ENCODE data around the gene GATAD2A.

Gene GATAD2A

DNA sequence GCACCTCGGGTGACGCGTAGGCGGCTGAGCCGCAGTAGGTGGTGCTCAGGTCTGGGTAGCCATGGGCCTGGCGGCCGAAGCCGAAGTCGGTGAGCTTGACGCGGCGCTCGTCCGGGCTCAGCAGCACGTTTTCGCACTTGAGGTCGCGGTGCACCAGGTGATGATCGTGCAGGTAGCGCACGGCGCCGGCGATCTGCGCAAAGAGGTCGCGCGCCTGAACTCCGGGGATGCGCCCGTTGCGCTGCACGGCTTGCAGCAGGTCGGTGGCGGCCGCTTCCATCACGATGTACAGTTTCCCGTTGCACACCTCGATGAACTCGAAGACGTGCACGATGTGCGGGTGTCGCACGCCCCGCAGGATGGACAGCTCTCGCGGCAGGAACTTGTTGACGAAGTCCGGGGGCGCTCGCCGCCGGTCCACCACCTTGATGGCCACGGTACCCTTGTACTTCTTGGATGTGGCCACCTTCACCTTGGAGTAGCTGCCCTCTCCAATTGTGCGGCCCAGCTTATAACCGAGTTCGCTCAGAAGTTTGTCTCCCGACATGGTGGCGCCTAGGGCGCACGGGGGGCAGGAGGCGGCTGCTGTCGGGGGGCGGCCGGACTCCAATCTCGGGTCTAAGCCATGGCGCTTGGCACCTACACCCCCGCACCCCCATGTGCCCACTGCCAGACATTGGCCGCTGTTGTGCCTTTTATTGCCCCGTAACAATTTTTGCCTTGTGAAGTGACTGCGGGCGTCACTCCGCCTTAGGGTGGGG lies 109.6 kb downstream of the GATAD2A start, which contains the start of gene TSSK6:
TSS of gene TSSK6 (minus strand) at position 668 of the 761 bp plus-strand sequence. CDS start at position 547, 121 bp downstream.
- no peak for TF ChIP-seq TAF1 (IDR thresholded peaks at IDR 0.05; ENCODE audit: borderline replicate concordance, insufficient read depth, low read length)
- TF ChIP-seq SIN3A (IDR thresholded peaks at IDR 0.05; ENCODE audit: borderline replicate concordance, insufficient read depth, low read length) = no peak
- no peak for TF ChIP-seq POLR2AphosphoS5 (IDR thresholded peaks at IDR 0.05; ENCODE audit: low read depth, low read length)
- TF ChIP-seq FOXP2 (optimal IDR thresholded peaks at IDR 0.05; ENCODE audit: borderline replicate concordance, extremely low read depth, extremely low read length, insufficient read depth) = no peak
- TF ChIP-seq, protein P1, sequence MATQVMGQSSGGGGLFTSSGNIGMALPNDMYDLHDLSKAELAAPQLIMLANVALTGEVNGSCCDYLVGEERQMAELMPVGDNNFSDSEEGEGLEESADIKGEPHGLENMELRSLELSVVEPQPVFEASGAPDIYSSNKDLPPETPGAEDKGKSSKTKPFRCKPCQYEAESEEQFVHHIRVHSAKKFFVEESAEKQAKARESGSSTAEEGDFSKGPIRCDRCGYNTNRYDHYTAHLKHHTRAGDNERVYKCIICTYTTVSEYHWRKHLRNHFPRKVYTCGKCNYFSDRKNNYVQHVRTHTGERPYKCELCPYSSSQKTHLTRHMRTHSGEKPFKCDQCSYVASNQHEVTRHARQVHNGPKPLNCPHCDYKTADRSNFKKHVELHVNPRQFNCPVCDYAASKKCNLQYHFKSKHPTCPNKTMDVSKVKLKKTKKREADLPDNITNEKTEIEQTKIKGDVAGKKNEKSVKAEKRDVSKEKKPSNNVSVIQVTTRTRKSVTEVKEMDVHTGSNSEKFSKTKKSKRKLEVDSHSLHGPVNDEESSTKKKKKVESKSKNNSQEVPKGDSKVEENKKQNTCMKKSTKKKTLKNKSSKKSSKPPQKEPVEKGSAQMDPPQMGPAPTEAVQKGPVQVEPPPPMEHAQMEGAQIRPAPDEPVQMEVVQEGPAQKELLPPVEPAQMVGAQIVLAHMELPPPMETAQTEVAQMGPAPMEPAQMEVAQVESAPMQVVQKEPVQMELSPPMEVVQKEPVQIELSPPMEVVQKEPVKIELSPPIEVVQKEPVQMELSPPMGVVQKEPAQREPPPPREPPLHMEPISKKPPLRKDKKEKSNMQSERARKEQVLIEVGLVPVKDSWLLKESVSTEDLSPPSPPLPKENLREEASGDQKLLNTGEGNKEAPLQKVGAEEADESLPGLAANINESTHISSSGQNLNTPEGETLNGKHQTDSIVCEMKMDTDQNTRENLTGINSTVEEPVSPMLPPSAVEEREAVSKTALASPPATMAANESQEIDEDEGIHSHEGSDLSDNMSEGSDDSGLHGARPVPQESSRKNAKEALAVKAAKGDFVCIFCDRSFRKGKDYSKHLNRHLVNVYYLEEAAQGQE (IDR thresholded peaks at IDR 0.05; ENCODE audit: insufficient read depth in 1 of 2, low read depth in 2 of 2, low read length in 2 of 2) = no peak

DNA sequence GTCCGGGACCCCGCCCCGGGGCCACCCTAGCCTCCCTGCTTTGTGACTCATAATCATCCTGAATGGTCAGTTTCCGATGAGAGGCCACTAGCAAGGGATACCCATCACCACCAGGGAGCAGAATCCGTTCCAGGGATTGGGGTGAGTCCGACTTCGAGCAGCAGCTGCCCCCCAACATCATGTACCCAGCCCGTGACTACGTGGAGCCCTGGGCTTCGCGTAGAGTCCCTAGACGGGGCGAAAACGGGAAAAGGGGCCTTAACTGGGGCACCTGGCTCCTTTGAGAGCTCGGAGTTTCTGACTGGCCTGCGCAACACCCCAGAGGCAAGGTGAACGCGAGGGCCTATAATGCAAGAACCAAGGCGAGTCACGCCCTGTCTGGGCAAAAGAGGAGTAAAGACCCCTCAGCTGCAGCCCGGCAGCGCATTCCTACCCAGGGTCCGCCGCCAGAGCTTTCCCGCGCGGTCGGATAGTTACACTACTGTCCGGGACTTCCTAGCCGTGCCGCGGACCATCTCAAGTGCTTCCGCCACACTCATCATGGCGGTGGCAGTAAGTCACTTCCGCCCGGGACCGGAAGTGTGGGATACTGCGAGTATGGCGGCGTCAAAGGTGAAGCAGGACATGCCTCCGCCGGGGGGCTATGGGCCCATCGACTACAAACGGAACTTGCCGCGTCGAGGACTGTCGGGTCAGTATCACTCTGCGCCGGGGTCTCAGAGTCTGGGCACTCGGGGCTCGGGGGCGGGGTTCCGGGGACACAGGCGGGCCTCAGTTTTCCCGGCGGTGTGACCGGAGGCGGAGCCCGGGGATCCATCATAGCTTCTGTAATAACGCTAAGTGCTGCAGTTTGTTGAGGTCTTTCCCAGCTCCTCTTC lies 110.4 kb downstream of the GATAD2A start, which contains the start of gene NDUFA13:
TSS of gene NDUFA13 (plus strand) at position 584 of the 878 bp plus-strand sequence. CDS start at position 598, 14 bp downstream.
- TF ChIP-seq SIN3A (IDR thresholded peaks at IDR 0.05; ENCODE audit: borderline replicate concordance, insufficient read depth, low read length) = peak; percentile 83; the same call in 1 of the 2 replicates
- peak; percentile 83 for TF ChIP-seq FOXP2 (optimal IDR thresholded peaks at IDR 0.05; ENCODE audit: borderline replicate concordance, extremely low read depth, extremely low read length, insufficient read depth)
- peak; percentile 97 for TF ChIP-seq TAF1 (IDR thresholded peaks at IDR 0.05; ENCODE audit: borderline replicate concordance, insufficient read depth, low read length)
- TF ChIP-seq POLR2AphosphoS5 (IDR thresholded peaks at IDR 0.05; ENCODE audit: low read depth, low read length) = peak; percentile 89
- TF ChIP-seq, protein P1 (IDR thresholded peaks at IDR 0.05; ENCODE audit: insufficient read depth in 1 of 2, low read depth in 2 of 2, low read length in 2 of 2) = peak in 1 of 2 experiments; percentile 42; a peak in 1 of 4 replicates

DNA sequence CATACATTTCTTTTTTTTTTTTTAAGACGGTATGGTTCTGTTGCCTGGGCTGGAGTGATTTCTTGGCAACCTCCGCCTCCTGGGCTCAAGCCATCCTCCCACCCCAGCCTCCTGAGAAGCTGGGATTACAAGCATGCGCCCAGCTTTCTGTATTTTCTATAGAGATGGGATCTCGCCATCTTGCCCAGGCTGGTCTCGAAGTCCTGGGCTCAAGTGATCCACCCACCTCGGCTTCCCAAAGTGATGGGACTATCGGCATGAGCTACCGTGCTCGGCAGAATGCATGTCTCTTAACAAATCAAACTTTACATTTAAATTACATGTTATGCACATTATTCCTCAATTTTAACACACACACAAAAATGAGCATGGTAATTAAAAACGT lies 111.8 kb downstream of the GATAD2A start:
- TF ChIP-seq, protein P1 (IDR thresholded peaks at IDR 0.05; ENCODE audit: insufficient read depth in 1 of 2, low read depth in 2 of 2, low read length in 2 of 2) = no peak
- no peak for TF ChIP-seq POLR2AphosphoS5 (IDR thresholded peaks at IDR 0.05; ENCODE audit: low read depth, low read length)
- no peak for TF ChIP-seq SIN3A (IDR thresholded peaks at IDR 0.05; ENCODE audit: borderline replicate concordance, insufficient read depth, low read length)
- no peak for TF ChIP-seq TAF1 (IDR thresholded peaks at IDR 0.05; ENCODE audit: borderline replicate concordance, insufficient read depth, low read length)
- no peak for TF ChIP-seq FOXP2 (optimal IDR thresholded peaks at IDR 0.05; ENCODE audit: borderline replicate concordance, extremely low read depth, extremely low read length, insufficient read depth)

DNA sequence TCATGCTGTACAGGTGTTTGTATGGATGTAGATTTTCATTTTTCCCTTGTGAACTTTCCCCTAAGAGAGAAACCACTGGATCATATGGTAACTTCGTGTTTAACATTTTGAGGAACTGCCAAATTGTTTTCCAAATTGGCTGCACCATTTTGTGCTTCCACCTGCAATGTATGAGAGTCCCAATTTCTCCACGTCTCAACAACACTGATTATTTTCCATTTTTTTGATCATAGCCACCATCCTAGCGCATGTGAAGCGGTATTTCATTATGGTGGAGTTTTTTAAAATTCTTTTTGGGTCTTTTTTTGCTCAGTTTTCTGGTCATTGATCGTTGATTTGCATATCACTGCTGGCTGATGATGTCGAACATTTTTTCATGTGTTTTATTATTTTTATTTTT lies 115.5 kb downstream of the GATAD2A start:
- TF ChIP-seq SIN3A (IDR thresholded peaks at IDR 0.05; ENCODE audit: borderline replicate concordance, insufficient read depth, low read length) (no peak), POLR2AphosphoS5 (IDR thresholded peaks at IDR 0.05; ENCODE audit: low read depth, low read length) (no peak), TAF1 (IDR thresholded peaks at IDR 0.05; ENCODE audit: borderline replicate concordance, insufficient read depth, low read length) (no peak), FOXP2 (optimal IDR thresholded peaks at IDR 0.05; ENCODE audit: borderline replicate concordance, extremely low read depth, extremely low read length, insufficient read depth) (no peak)
- TF ChIP-seq, protein P1 (IDR thresholded peaks at IDR 0.05; ENCODE audit: insufficient read depth in 1 of 2, low read depth in 2 of 2, low read length in 2 of 2) = no peak
